ENCODE measurements around the gene CNTN4. TPM values are rescaled to one million over a fixed set of nuclear protein-coding genes. Genes with fewer than 3 reads are reported as not detected.

The CNTN4 gene
- total and polyA plus RNA-seq, 3 experiments from 2014 or later, result not detected

DNA sequence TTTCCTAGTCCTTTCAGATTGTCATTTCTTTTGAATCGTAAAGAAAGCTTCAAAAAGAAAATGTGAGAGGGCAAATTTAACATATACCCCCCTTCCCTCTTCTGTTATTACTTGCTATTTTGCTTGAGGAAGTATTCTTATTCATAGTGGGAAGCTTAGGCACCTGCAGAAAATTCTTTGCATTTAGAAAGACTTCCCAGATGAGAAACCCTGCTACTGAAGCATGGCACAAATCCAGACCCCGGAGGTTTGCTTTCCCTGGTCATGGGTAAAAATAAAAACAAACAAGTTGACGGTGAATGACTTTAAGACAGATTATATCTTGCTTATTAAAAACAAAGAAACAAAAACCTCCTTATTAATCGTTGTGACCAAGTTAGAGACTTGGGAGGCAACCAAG, 917.6 kb downstream of the CNTN4 start:
- no peak for DNase-seq
- Mint-ChIP-seq H3K4me3 (no peak overlapping the region), H3K36me3 (no peaks in the 10 kb centered on the region), H3K4me1 (no peaks in the 10 kb centered on the region), H3K9me3 (no peaks in the 10 kb centered on the region), H3K27ac (no peak overlapping the region), H3K27me3 (peaks cover 3 to 51% of the 10 kb centered on the region in 2 donors)
- ChIA-PET CTCF (no interaction called here), POLR2A (no interaction called here)
- H3K36me3 ChIP-seq (ENCODE audit: insufficient read depth, low read length), result no peaks in the 10 kb centered on the region
- H3K27ac ChIP-seq (ENCODE audit: low read depth, low read length), result no peak overlapping the region
- no peaks in the 10 kb centered on the region for H3K4me1 ChIP-seq (ENCODE audit: insufficient read depth, low read length)
- no peaks in the 10 kb centered on the region for H3K9me3 ChIP-seq (ENCODE audit: low read length)
- no peak overlapping the region for H3K4me3 ChIP-seq (ENCODE audit: low read length)
- H3K27me3 ChIP-seq (ENCODE audit: insufficient read depth, low read length, poor library complexity, severe bottlenecking), result no peaks in the 10 kb centered on the region

GRCh38 chr3:3020209-3020608, 921.5 kb downstream of the CNTN4 start:
- CTCF ChIA-PET, result no interaction called here
- no peak overlapping the region for H3K4me3 ChIP-seq (ENCODE audit: low read length)
- Mint-ChIP-seq H3K27me3 (peaks cover 2 to 35% of the 10 kb centered on the region in 2 donors), H3K4me1 (no peaks in the 10 kb centered on the region), H3K4me3 (no peak overlapping the region), H3K36me3 (no peaks in the 10 kb centered on the region), H3K9me3 (no peaks in the 10 kb centered on the region), H3K27ac (no peak overlapping the region)
- H3K27me3 ChIP-seq (ENCODE audit: insufficient read depth, low read length, poor library complexity, severe bottlenecking), result no peaks in the 10 kb centered on the region
- no peaks in the 10 kb centered on the region for H3K9me3 ChIP-seq (ENCODE audit: low read length)
- POLR2A ChIA-PET, result no interaction called here
- H3K27ac ChIP-seq (ENCODE audit: low read depth, low read length), result no peak overlapping the region
- no peaks in the 10 kb centered on the region for H3K36me3 ChIP-seq (ENCODE audit: insufficient read depth, low read length)
- no peak for DNase-seq
- H3K4me1 ChIP-seq (ENCODE audit: insufficient read depth, low read length), result no peaks in the 10 kb centered on the region

DNA sequence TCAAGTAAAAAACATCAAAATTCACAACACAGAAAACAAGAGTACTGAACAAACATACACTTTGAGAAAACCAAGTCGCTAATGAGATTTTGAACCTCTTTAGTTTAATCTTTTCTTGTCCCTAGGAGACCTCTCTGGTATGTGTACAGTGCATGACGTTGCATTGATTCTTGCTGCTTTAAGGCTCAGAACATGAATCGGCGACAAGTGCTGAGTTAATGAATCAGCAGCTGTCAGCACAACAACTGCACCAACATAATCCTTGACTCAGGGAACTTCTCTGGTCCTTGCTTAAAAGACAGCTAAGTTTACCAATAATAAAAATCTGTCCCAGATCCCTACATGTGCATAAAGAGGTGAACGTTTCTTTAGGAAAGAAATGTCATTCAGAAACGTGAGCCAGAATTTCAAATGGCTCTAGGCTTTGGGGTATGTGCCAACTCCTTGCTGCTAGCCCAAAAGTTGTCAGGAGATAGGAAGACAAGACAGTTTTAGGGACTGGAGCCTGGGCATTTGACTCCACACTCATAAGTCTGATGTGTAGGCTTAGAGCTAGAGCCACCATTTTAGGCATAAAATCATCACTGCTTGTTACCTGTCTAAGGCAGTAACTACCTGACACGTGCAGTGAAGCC, 924.6 kb downstream of the CNTN4 start:
- no peaks in the 10 kb centered on the region for H3K9me3 ChIP-seq (ENCODE audit: low read length)
- H3K4me1 ChIP-seq (ENCODE audit: insufficient read depth, low read length), result no peaks in the 10 kb centered on the region
- no peak overlapping the region for H3K27ac ChIP-seq (ENCODE audit: low read depth, low read length)
- ChIA-PET CTCF (no interaction called here), POLR2A (no interaction called here)
- Mint-ChIP-seq H3K36me3 (no peaks in the 10 kb centered on the region), H3K4me3 (no peak overlapping the region), H3K27me3 (peaks cover 2 to 19% of the 10 kb centered on the region in 2 donors), H3K27ac (no peak overlapping the region), H3K9me3 (no peaks in the 10 kb centered on the region), H3K4me1 (peaks cover 5 to 11% (median 9%) of the 10 kb centered on the region in 3 donors)
- H3K4me3 ChIP-seq (ENCODE audit: low read length), result no peak overlapping the region
- DNase-seq, result no peak
- H3K27me3 ChIP-seq (ENCODE audit: insufficient read depth, low read length, poor library complexity, severe bottlenecking), result no peaks in the 10 kb centered on the region
- no peaks in the 10 kb centered on the region for H3K36me3 ChIP-seq (ENCODE audit: insufficient read depth, low read length)

DNA sequence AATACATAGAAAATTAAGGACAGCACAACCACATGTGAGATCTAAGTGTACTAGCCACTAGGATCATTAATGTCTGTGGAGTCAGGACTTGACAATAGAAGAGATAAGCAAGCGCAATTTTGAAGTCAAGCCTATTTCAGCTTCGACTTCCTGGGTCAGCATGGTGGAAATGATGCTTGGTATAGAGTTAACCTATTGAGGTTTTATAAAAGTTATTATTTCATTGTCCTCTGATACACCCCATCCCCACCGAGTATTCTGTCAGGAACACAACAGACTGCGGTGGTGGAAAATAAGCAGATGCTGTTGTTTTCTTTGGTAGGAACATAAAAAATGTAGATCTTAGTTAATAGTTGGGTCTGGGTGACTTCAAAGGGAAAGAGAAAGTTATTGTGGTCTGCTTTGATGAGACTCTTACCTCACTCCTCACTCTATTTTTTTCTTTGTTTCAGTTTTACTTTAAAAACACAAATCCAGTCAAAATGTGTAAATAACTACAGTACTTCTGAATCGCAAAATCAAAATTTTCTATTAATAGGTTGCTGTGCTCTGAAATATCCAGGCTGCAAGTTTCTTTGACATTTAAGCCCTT, 929.4 kb downstream of the CNTN4 start:
- Histone ChIP-seq H3K4me1 (ENCODE audit: insufficient read depth, low read length) (no peaks in the 10 kb centered on the region), H3K9me3 (ENCODE audit: low read length) (no peaks in the 10 kb centered on the region), H3K27ac (ENCODE audit: low read depth, low read length) (no peak overlapping the region), H3K4me3 (ENCODE audit: low read length) (no peak overlapping the region), H3K36me3 (ENCODE audit: insufficient read depth, low read length) (no peaks in the 10 kb centered on the region), H3K27me3 (ENCODE audit: insufficient read depth, low read length, poor library complexity, severe bottlenecking) (no peaks in the 10 kb centered on the region)
- H3K9me3 Mint-ChIP-seq, result no peaks in the 10 kb centered on the region
- peak in 2 of 5 donors; percentile 27 to 33 for DNase-seq
- ChIA-PET CTCF (no interaction called here), POLR2A (no interaction called here)
- no peaks in the 10 kb centered on the region for H3K36me3 Mint-ChIP-seq
- peaks cover 0 to 3% of the 10 kb centered on the region in 2 donors for H3K27me3 Mint-ChIP-seq
- H3K27ac Mint-ChIP-seq, result peak overlapping the region in 2 of 8 donors; percentile 25 to 35
- peak overlapping the region; percentile 21 to 80 (median 49) for H3K4me3 Mint-ChIP-seq
- H3K4me1 Mint-ChIP-seq, result peaks cover 9 to 18% (median 15%) of the 10 kb centered on the region in 3 donors

GRCh38 chr3:3031326-3031725, 932.7 kb downstream of the CNTN4 start:
- ChIA-PET CTCF (no interaction called here), POLR2A (no interaction called here)
- DNase-seq, result no peak
- H3K4me1 ChIP-seq (ENCODE audit: insufficient read depth, low read length), result no peaks in the 10 kb centered on the region
- H3K4me3 Mint-ChIP-seq, result no peak overlapping the region
- H3K4me3 ChIP-seq (ENCODE audit: low read length), result no peak overlapping the region
- H3K27ac Mint-ChIP-seq, result no peak overlapping the region
- peaks cover 0 to 8% of the 10 kb centered on the region in 2 donors for H3K27me3 Mint-ChIP-seq
- no peaks in the 10 kb centered on the region for H3K27me3 ChIP-seq (ENCODE audit: insufficient read depth, low read length, poor library complexity, severe bottlenecking)
- no peaks in the 10 kb centered on the region for H3K9me3 ChIP-seq (ENCODE audit: low read length)
- H3K36me3 ChIP-seq (ENCODE audit: insufficient read depth, low read length), result no peaks in the 10 kb centered on the region
- H3K36me3 Mint-ChIP-seq, result no peaks in the 10 kb centered on the region
- peaks cover 9 to 18% (median 15%) of the 10 kb centered on the region in 3 donors for H3K4me1 Mint-ChIP-seq
- no peak overlapping the region for H3K27ac ChIP-seq (ENCODE audit: low read depth, low read length)
- H3K9me3 Mint-ChIP-seq, result no peaks in the 10 kb centered on the region

- H3K27me3 ChIP-seq (ENCODE audit: insufficient read depth, low read length, poor library complexity, severe bottlenecking), result no peaks in the 10 kb centered on the region
- peaks cover 0 to 2% (median 0%) of the 10 kb centered on the region in 5 donors for H3K9me3 Mint-ChIP-seq
- no peaks in the 10 kb centered on the region for H3K4me1 Mint-ChIP-seq
- H3K36me3 Mint-ChIP-seq, result no peaks in the 10 kb centered on the region
- DNase-seq, result no peak
- CTCF ChIA-PET, result no interaction called here
- no peaks in the 10 kb centered on the region for H3K9me3 ChIP-seq (ENCODE audit: low read length)
- H3K4me3 Mint-ChIP-seq, result no peak overlapping the region
- POLR2A ChIA-PET, result no interaction called here
- no peaks in the 10 kb centered on the region for H3K36me3 ChIP-seq (ENCODE audit: insufficient read depth, low read length)
- H3K27ac Mint-ChIP-seq, result no peak overlapping the region
- peaks cover 12 to 23% of the 10 kb centered on the region in 2 donors for H3K27me3 Mint-ChIP-seq
- no peak overlapping the region for H3K4me3 ChIP-seq (ENCODE audit: low read length)
- no peak overlapping the region for H3K27ac ChIP-seq (ENCODE audit: low read depth, low read length)
- H3K4me1 ChIP-seq (ENCODE audit: insufficient read depth, low read length), result no peaks in the 10 kb centered on the region
These were observed 938.5 kb downstream of the CNTN4 start for GRCh38 chr3:3037156-3037555.

- ChIA-PET POLR2A (no interaction called here), CTCF (no interaction called here)
- Mint-ChIP-seq H3K27ac (no peak overlapping the region), H3K4me1 (no peaks in the 10 kb centered on the region), H3K36me3 (no peaks in the 10 kb centered on the region), H3K4me3 (no peak overlapping the region), H3K9me3 (peaks cover 0 to 2% (median 0%) of the 10 kb centered on the region in 5 donors), H3K27me3 (peaks cover 10 to 34% of the 10 kb centered on the region in 2 donors)
- DNase-seq, result no peak
- Histone ChIP-seq H3K27me3 (ENCODE audit: insufficient read depth, low read length, poor library complexity, severe bottlenecking) (no peaks in the 10 kb centered on the region), H3K4me1 (ENCODE audit: insufficient read depth, low read length) (no peaks in the 10 kb centered on the region), H3K4me3 (ENCODE audit: low read length) (no peak overlapping the region), H3K9me3 (ENCODE audit: low read length) (no peaks in the 10 kb centered on the region), H3K27ac (ENCODE audit: low read depth, low read length) (no peak overlapping the region), H3K36me3 (ENCODE audit: insufficient read depth, low read length) (no peaks in the 10 kb centered on the region)
These were observed 939.7 kb downstream of the CNTN4 start for GRCh38 chr3:3038201-3038991.

GRCh38 chr3:3053974-3054373, 955.3 kb downstream of the CNTN4 start:
- Mint-ChIP-seq H3K4me1 (no peaks in the 10 kb centered on the region), H3K36me3 (no peaks in the 10 kb centered on the region), H3K27me3 (peaks cover 2 to 11% of the 10 kb centered on the region in 2 donors), H3K4me3 (no peak overlapping the region), H3K9me3 (no peaks in the 10 kb centered on the region), H3K27ac (no peak overlapping the region)
- H3K27ac ChIP-seq (ENCODE audit: low read depth, low read length), result no peak overlapping the region
- no peak for DNase-seq
- no peaks in the 10 kb centered on the region for H3K36me3 ChIP-seq (ENCODE audit: insufficient read depth, low read length)
- H3K9me3 ChIP-seq (ENCODE audit: low read length), result no peaks in the 10 kb centered on the region
- ChIA-PET CTCF (no interaction called here), POLR2A (no interaction called here)
- no peak overlapping the region for H3K4me3 ChIP-seq (ENCODE audit: low read length)
- no peaks in the 10 kb centered on the region for H3K4me1 ChIP-seq (ENCODE audit: insufficient read depth, low read length)
- H3K27me3 ChIP-seq (ENCODE audit: insufficient read depth, low read length, poor library complexity, severe bottlenecking), result no peaks in the 10 kb centered on the region

Data from CD8-positive, alpha-beta memory T cell (primary cell).